VCaP (cell line): ENCODE measurements around the gene DGKI.

Source experiments
- H3K27ac ChIP-seq: fragments of 450-650 bp; 2 replicates; pipeline ENCODE4 v1.5.1; 2017
- CTCF ChIP-seq: fragments of 450-650 bp; conservative IDR thresholded peaks from 2 replicates; pipeline ENCODE4 v1.5.1; 2017; ENCODE audit warnings: mild to moderate bottlenecking, moderate library complexity

DGKI gene

GRCh38 chr7:137519181-137519691 lies 327.5 kb downstream of the DGKI start:
- H3K27ac ChIP-seq = no peak overlapping the region
- no peak for TF ChIP-seq CTCF

- no peak overlapping the region for H3K27ac ChIP-seq
- TF ChIP-seq CTCF = no peak
Observed at GRCh38 chr7:137513091-137513490, 333.7 kb downstream of the DGKI start.

GRCh38 chr7:137507096-137507495 lies 339.7 kb downstream of the DGKI start:
- TF ChIP-seq CTCF = no peak
- no peak overlapping the region for H3K27ac ChIP-seq

- no peak for TF ChIP-seq CTCF
Observed at GRCh38 chr7:137506031-137506430, 340.7 kb downstream of the DGKI start.

GRCh38 chr7:137501562-137501961 lies 345.2 kb downstream of the DGKI start:
- H3K27ac ChIP-seq = no peak overlapping the region
- no peak for TF ChIP-seq CTCF

More at GRCh38 chr7:137506031-137506430, 340.7 kb downstream of the DGKI start:
- H3K27ac ChIP-seq = no peak overlapping the region

GRCh38 chr7:137492889-137493288 lies 353.9 kb downstream of the DGKI start:
- no peak for TF ChIP-seq CTCF
- H3K27ac ChIP-seq = no peak overlapping the region

GRCh38 chr7:137489880-137490279 lies 356.9 kb downstream of the DGKI start:
- no peak for TF ChIP-seq CTCF
- H3K27ac ChIP-seq = no peak overlapping the region
